Sigmoid colon (tissue), 7 donors: ENCODE data around the gene SPAG8. TPM values are rescaled to one million over a fixed set of nuclear protein-coding genes. Genes with fewer than 3 reads are reported as not detected.

Experiments used
- DNase-seq: peaks from one replicate; pipeline ENCODE4 v3.0.0-alpha.2; 2019
- H3K27ac ChIP-seq, 4 donors: fragments of 200-600 bp; sonication (generic); one replicate each; pipeline ENCODE4 v1.5.1; 2016 to 2019; ENCODE audit warnings: mild to moderate bottlenecking in 1 of 4
- H3K27me3 ChIP-seq, 3 donors: fragments of 200-600 bp; sonication (generic); one replicate each; pipeline ENCODE4 v1.5.1; 2019; ENCODE audit warnings: mild to moderate bottlenecking in 1 of 3
- H3K36me3 ChIP-seq, 4 donors: fragments of 200-600 bp; sonication (generic); one replicate each; pipeline ENCODE4 v1.5.1; 2016 to 2019
- H3K4me1 ChIP-seq, 4 donors: fragments of 200-600 bp; sonication (generic); one replicate each; pipeline ENCODE4 v1.5.1; 2017 to 2019
- H3K4me3 ChIP-seq, 4 donors: fragments of 200-600 bp; sonication (generic); one replicate each; pipeline ENCODE4 v1.5.1; 2017 to 2019; ENCODE audit warnings: mild to moderate bottlenecking in 2 of 4, moderate library complexity in 1 of 4
- H3K9me3 ChIP-seq, 4 donors: fragments of 200-600 bp in 3 of 4; sonication (generic) in 3 of 4; one replicate each; pipeline versions ENCODE4 v1.5.1 to v1.6.1; 2013 to 2019
- CTCF ChIP-seq, 4 experiments: fragments of 450-650 bp in 3 of 4; fragments of 200-600 bp in 1 of 4; IDR thresholded peaks; one replicate each; pipeline ENCODE4 v1.5.1; 2016 to 2019; ENCODE audit warnings: antibody characterized with exemption in 4 of 4, mild to moderate bottlenecking in 3 of 4, moderate library complexity in 2 of 4
- EP300 ChIP-seq, 4 donors: sonication (generic); formaldehyde crosslinking; IDR thresholded peaks; one replicate each; pipeline ENCODE4 v1.6.1; 2017; ENCODE audit warnings: antibody characterized with exemption in 4 of 4
- POLR2A ChIP-seq, 2 donors: fragments of 450-650 bp; IDR thresholded peaks; one replicate each; pipeline ENCODE4 v1.6.1; 2016; ENCODE audit warnings: antibody characterized with exemption in 2 of 2, mild to moderate bottlenecking in 2 of 2, moderate library complexity in 2 of 2
- POLR2AphosphoS5 ChIP-seq, 4 donors: sonication (generic); formaldehyde crosslinking; IDR thresholded peaks; one replicate each; pipeline ENCODE4 v1.6.1; 2017; ENCODE audit warnings: antibody characterized with exemption in 4 of 4
- WGBS, 2 donors: extraction: QIAGEN DNeasy Blood & Tissue Kit; methylation state at CpG; one replicate each; pipeline ENCODE4 v1.1.7; 2013; 5-methylcytosine and 5-hydroxymethylcytosine counted together
- intact Hi-C: fragments of 100-400 bp; cut with DNase I; formaldehyde crosslinking; loops from one replicate; pipeline ENCODE4 v1.15.1; 2023
- polyA plus RNA-seq, 3 donors: library from polyadenylated mRNA; stranded (reverse); fragments of 200-250 nt; gene quantifications; one replicate each; pipeline ENCODE4 v1.2.3, GENCODE V29; 2013
- total RNA-seq, 4 donors: library from RNA; depleted of rRNA; stranded (reverse); fragments of >200 nt; gene quantifications; one replicate each; pipeline ENCODE4 v1.1.0, GENCODE V29; 2016
- donor health status: healthy with polysubstance abuse.
- donor health status: Bipolar disorder and iron deficiency.
- donor health status: healthy.

SPAG8 gene
- total and polyA plus RNA-seq, 7 donors, result 1.1 to 2.8 (median 2.3) TPM; not detected in 2

DNA sequence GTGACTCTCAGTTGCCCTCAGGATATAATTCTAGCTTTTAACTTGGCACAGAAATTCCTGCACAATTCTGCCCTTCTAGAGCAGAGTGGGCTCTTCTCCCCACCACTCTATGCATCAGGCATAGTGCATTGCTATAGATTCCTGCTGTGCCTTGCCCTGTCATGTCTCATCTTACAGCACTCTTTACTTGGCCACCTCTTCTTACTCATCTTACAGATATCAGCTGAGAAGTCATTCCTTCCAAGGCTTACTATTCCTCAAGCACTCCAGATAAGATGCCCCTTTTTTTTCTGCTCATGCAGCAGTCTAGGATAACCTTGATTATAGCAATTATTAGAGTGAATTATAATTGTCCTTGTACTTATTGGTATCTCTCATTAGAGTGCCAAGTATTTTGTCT is 10.9 kb upstream of the SPAG8 start:
- Histone ChIP-seq H3K4me3 (no peak overlapping the region), H3K9me3 (no peaks in the 10 kb centered on the region), H3K4me1 (peaks cover 0 to 3% (median 0%) of the 10 kb centered on the region in 4 donors), H3K27me3 (no peaks in the 10 kb centered on the region), H3K36me3 (no peaks in the 10 kb centered on the region), H3K27ac (no peak overlapping the region)
- DNase-seq, result no peak
- TF ChIP-seq POLR2A (IDR thresholded peaks at IDR 0.05) (no peak), POLR2AphosphoS5 (IDR thresholded peaks at IDR 0.05) (no peak), EP300 (IDR thresholded peaks at IDR 0.05) (no peak), CTCF (IDR thresholded peaks at IDR 0.05) (no peak)
- intact Hi-C loops, result no loop called here

- Histone ChIP-seq H3K27me3 (no peaks in the 10 kb centered on the region), H3K27ac (no peak overlapping the region), H3K36me3 (no peaks in the 10 kb centered on the region), H3K4me1 (no peaks in the 10 kb centered on the region), H3K4me3 (no peak overlapping the region), H3K9me3 (no peaks in the 10 kb centered on the region)
- TF ChIP-seq EP300 (IDR thresholded peaks at IDR 0.05), result no peak
- TF ChIP-seq POLR2A (IDR thresholded peaks at IDR 0.05), result no peak
- no peak for TF ChIP-seq POLR2AphosphoS5 (IDR thresholded peaks at IDR 0.05)
- TF ChIP-seq CTCF (IDR thresholded peaks at IDR 0.05), result no peak
- no peak for DNase-seq
- intact Hi-C loops, result no loop called here
Observed at GRCh38 chr9:35820076-35820475, 8.0 kb upstream of the SPAG8 start.

DNA sequence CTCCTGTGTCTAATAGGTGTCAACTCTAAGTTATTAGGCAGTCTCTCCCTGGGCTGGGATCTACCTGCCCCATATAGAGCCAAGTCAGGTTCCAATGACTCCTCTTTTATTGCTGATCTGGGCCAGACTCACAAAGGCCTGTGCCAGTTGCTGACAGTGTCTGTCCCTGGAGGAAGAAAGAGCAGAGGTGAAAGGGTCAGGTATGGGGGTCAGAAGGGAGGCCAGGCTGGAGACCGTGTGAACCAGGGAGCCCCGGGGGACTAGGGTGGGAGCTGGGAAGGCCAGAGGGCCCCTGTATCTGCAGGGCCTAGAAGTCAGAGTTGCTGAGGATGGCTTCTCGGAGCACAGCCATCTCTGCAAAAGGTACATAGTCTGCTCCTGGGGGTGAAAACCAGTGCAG is 6.3 kb upstream of the SPAG8 start:
- WGBS, 2 donors, result 87 to 93% methylated on average over 3 of the region's 3 CpGs
- intact Hi-C loops, result no loop called here
- DNase-seq, result no peak
- TF ChIP-seq POLR2AphosphoS5 (IDR thresholded peaks at IDR 0.05) (no peak), CTCF (IDR thresholded peaks at IDR 0.05) (no peak), POLR2A (IDR thresholded peaks at IDR 0.05) (no peak)
- no peak overlapping the region for H3K4me3 ChIP-seq
- H3K36me3 ChIP-seq, result no peaks in the 10 kb centered on the region
- H3K27me3 ChIP-seq, result no peaks in the 10 kb centered on the region
- H3K9me3 ChIP-seq, result no peaks in the 10 kb centered on the region
- no peak overlapping the region for H3K27ac ChIP-seq
- peaks cover 0 to 13% (median 10%) of the 10 kb centered on the region in 4 donors for H3K4me1 ChIP-seq

DNA sequence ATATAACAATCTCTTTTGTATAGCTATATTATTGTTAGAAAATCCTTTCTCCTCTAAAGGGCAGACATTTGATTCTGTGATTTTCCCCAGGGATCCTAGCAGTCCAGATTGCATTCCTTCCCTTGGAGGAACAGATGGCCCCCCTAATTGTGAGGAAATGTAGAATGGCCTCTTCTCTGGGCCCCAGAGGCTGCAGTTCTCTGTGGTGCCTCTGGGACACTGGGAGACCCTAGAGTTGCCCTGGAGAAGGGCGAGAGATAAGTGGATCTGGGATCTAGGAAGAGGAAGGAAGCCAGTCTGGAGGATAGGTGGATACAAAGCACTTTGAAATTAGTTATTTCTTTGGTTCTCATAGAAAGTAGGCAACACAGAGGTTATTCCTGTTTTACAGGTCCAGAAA is 4.6 kb upstream of the SPAG8 start:
- DNase-seq, result no peak
- WGBS, 2 donors, result 78 to 92% methylated on average over 1 of the region's 1 CpG
- H3K9me3 ChIP-seq, result no peaks in the 10 kb centered on the region
- H3K27ac ChIP-seq, result no peak overlapping the region
- H3K4me1 ChIP-seq, result peaks cover 0 to 25% (median 22%) of the 10 kb centered on the region in 4 donors
- TF ChIP-seq CTCF (IDR thresholded peaks at IDR 0.05) (no peak), EP300 (IDR thresholded peaks at IDR 0.05) (no peak), POLR2AphosphoS5 (IDR thresholded peaks at IDR 0.05) (no peak), POLR2A (IDR thresholded peaks at IDR 0.05) (no peak)
- no peaks in the 10 kb centered on the region for H3K36me3 ChIP-seq
- no peaks in the 10 kb centered on the region for H3K27me3 ChIP-seq
- intact Hi-C loops, result no loop called here
- no peak overlapping the region for H3K4me3 ChIP-seq

GRCh38 chr9:35814841-35815543 is 2.9 kb upstream of the SPAG8 start, which contains the start of gene HINT2:
TSS of gene HINT2 (minus strand) at chr9:35815042. CDS start at chr9:35814979, 63 bp downstream.
- peak; percentile 99 for DNase-seq
- TF ChIP-seq POLR2A (IDR thresholded peaks at IDR 0.05) (peak; percentile 92 to 93), POLR2AphosphoS5 (IDR thresholded peaks at IDR 0.05) (peak; percentile 94 to 99 (median 97)), EP300 (IDR thresholded peaks at IDR 0.05) (no peak), CTCF (IDR thresholded peaks at IDR 0.05) (peak in 1 of 4 experiments; percentile 9)
- Histone ChIP-seq H3K4me3 (peak within 1 kb of the TSS; percentile 82 to 99 (median 98)), H3K4me1 (peaks cover 0 to 36% (median 32%) of the 10 kb centered on the region in 4 donors), H3K9me3 (no peaks in the 10 kb centered on the region), H3K27ac (peak within 1 kb of the TSS; percentile 98 to 100 (median 98)), H3K27me3 (no peaks in the 10 kb centered on the region), H3K36me3 (peaks cover 0 to 1% (median 0%) of the 10 kb centered on the region in 4 donors)
- 0 to 1% methylated on average over 52 of the region's 52 CpGs for WGBS, 2 donors
- intact Hi-C loops, result loop anchor here (2.0 to 5.0 kb wide), 3 partner anchors 14 to 158 kb away; partner anchors contain the start of genes FAM221B, GBA2, RGP1 and TMEM8B
